GM21723 (cell line): ENCODE measurements around the gene ATP4A.

ENCODE experiments used
- ATAC-seq: cut with Tn5 transposase; IDR thresholded peaks from one replicate; pipeline ENCODE4 v1.9.1; 2021; ENCODE audit warnings: mild to moderate bottlenecking, moderate library complexity; ENCODE audit not compliant: unreplicated experiment

Gene ATP4A

DNA sequence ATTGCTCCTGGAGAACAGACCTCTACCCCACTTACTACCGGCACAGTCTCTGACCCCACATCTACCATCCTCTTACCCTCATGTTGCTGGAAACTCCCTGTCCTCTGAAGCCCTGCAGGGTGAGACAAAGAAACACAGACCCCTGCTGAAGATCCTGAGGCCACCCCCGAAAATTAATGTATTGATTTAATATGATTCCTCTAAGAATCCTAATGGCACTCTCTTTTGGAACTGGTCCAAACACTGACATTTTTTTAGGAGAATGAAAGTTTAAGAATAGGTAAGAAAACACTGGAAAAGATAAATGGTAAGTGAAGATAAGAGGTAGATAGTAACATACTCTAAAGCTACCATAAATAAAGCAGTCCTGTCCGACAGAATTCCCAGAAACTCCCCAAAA is 55.3 kb downstream of the ATP4A start:
- no peak for ATAC-seq

GRCh38 chr19:35507561-35507960 is 55.9 kb downstream of the ATP4A start:
- no peak for ATAC-seq

DNA sequence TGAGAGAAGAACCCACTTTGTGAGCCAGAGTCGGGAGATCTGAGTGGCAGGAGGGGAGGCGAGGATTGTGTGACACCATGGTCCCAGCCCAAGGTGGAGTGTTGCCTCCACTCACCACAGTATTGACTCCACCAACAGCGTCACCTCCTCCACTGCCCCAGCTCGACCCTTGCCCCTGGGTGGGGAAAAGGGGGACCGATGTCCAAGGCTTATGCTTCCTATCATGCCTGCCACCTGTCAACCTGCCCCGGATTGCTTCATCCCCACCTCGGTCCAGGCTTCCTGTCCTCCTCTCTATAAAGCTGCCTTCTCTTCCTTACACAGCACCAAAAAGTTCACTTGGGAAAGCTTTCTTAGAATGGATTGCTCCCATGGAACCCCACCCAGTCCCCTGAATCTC is 57.4 kb downstream of the ATP4A start:
- no peak for ATAC-seq

DNA sequence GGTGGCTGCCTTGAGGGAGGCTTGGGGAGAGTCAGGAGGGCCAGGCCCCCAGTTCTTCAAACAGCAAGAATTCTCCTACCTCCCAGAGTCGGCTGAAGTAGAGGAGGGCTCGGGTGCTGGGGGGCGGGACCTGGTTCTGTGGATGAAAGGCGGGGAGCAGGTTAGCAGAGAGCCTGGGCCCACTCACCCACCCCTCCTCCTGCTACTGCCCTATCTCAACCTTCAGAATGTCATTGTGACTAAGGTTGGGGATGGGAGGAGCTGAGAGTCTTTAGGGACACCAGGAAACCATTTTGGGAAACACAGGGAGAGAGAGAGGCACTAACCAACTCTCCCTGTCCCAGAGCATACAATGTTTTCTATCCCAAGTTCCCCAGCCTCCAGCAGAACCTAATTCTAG is 60.7 kb downstream of the ATP4A start:
- ATAC-seq: no peak

DNA sequence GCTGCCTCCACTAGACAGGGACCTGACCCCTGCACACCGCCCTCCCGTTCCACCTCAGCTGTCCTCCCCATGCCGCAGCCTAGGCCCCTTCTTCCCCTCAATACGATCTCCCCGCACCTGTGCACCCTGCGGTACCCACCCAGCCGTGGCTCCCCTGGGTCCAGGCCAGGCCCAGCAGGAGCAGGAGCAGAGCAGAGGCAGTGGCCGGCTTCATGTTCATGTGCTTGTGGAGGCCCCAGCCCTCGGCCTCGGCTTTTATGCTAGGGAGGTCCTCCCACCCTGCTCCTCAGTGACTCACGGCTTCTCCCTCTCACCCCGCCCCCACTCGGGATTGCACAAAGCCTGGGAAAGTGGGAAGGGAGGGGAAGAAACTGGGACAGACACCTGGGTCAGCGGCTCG is 61.8 kb downstream of the ATP4A start:
- no peak for ATAC-seq

DNA sequence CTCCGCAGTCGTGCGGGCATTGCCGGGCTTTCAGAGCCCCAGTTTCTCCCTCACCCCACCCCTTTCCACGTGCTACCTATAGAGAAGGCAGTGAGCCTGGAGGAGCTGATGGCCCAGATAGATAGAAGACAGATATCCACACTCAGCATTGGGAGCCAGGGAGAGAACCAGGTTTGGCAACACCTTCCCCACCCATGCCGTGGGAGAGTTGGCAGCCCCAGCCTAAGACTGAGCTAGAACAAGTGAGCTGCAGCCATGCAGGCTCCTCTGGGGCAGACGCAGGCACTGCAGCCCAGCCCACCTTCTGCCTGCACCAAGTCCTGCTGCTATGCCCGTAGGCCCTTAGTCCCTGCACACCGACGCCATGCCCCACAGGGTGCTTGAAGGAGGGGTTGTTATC is 62.8 kb downstream of the ATP4A start:
- no peak for ATAC-seq
